IMR-90 (cell line): ENCODE measurements around the gene AKAP3. TPM values are rescaled to one million over a fixed set of nuclear protein-coding genes. Genes with fewer than 3 reads are reported as not detected.

Source experiments
- ATAC-seq: fragments of 200-7000 bp; cut with Tn5 transposase; 2 replicates; pipeline ENCODE4 v1.9.1; 2020; ENCODE audit warnings: low read depth, mild to moderate bottlenecking, moderate library complexity
- BruUV-seq: library from RNA; stranded (reverse); fragments of 400-500 nt; replicated peaks from 2 replicates; lab custom pipeline; 2021; lab: Mats Ljungman, UMichigan
- CTCF ChIA-PET: fragments of 300-600 bp; formaldehyde crosslinking; extraction: SDS; loops from one replicate; lab custom pipeline; 2021; ENCODE audit warnings: antibody characterized with exemption; lab: Yijun Ruan, JAX
- POLR2A ChIA-PET: fragments of 300-600 bp; sonication (Branson Sonifier 250); formaldehyde crosslinking; loops from one replicate; lab custom pipeline; 2022; ENCODE audit warnings: antibody characterized with exemption; ENCODE audit not compliant: unreplicated experiment; lab: Charles Lee
- DNase-seq: peaks from one replicate; pipeline ENCODE4 v3.0.0; 2013
- H2AFZ ChIP-seq: replicated peaks from 2 replicates; pipeline ENCODE3; 2013; ENCODE audit warnings: low read length, mild to moderate bottlenecking; ENCODE audit not compliant: poor library complexity
- H2AK5ac ChIP-seq: 2 replicates; pipeline ENCODE4 v1.6.1; 2013; ENCODE audit warnings: low read depth, low read length, inconsistent platforms
- H2AK9ac ChIP-seq: replicated peaks from 2 replicates; pipeline ENCODE3; 2013; ENCODE audit warnings: mild to moderate bottlenecking, low read depth, low read length, moderate library complexity; ENCODE audit not compliant: poor library complexity
- H2BK120ac ChIP-seq: 2 replicates; pipeline ENCODE4 v1.6.1; 2013; ENCODE audit warnings: low read depth, low read length, inconsistent platforms
- H2BK15ac ChIP-seq: 3 replicates; pipeline ENCODE4 v1.6.1; 2013; ENCODE audit warnings: low read depth, low read length, inconsistent platforms
- H2BK20ac ChIP-seq: 2 replicates; pipeline ENCODE4 v1.6.1; 2013; ENCODE audit warnings: low read depth, mild to moderate bottlenecking, inconsistent platforms, low read length, moderate library complexity
- H2BK5ac ChIP-seq: 2 replicates; pipeline ENCODE4 v1.6.1; 2013; ENCODE audit warnings: mild to moderate bottlenecking, low read depth, low read length, inconsistent platforms; ENCODE audit not compliant: poor library complexity, severe bottlenecking
- H3K14ac ChIP-seq: replicated peaks from 2 replicates; pipeline ENCODE4 v1.6.1; 2013; ENCODE audit warnings: low read depth, low read length, inconsistent platforms
- H3K18ac ChIP-seq: 2 replicates; pipeline ENCODE4 v1.6.1; 2013; ENCODE audit warnings: low read depth, low read length, control low read depth
- H3K23ac ChIP-seq: 2 replicates; pipeline ENCODE4 v1.6.1; 2013; ENCODE audit warnings: low read depth, low read length, inconsistent platforms
- H3K27ac ChIP-seq: 2 replicates; pipeline ENCODE4 v1.5.1; 2013; ENCODE audit warnings: mild to moderate bottlenecking, control low read depth, low read length; ENCODE audit not compliant: insufficient read depth
- H3K27me3 ChIP-seq: 2 replicates; pipeline ENCODE4 v1.6.1; 2013; ENCODE audit warnings: low read length; ENCODE audit not compliant: control insufficient read depth, insufficient read depth
- H3K36me3 ChIP-seq: 2 replicates; pipeline ENCODE4 v1.6.1; 2013; ENCODE audit warnings: low read length, mixed read lengths; ENCODE audit not compliant: control insufficient read depth, insufficient read depth
- H3K4ac ChIP-seq: 2 replicates; pipeline ENCODE4 v1.6.1; 2013; ENCODE audit warnings: low read depth, low read length, inconsistent platforms
- H3K4me1 ChIP-seq: 2 replicates; pipeline ENCODE4 v1.6.1; 2013; ENCODE audit warnings: low read length, mixed read lengths; ENCODE audit not compliant: control insufficient read depth, insufficient read depth
- H3K4me2 ChIP-seq: 2 replicates; pipeline ENCODE4 v1.6.1; 2013; ENCODE audit warnings: low read depth, mild to moderate bottlenecking, control low read depth, low read length, moderate library complexity
- H3K4me3 ChIP-seq: 2 replicates; pipeline ENCODE4 v1.5.1; 2013; ENCODE audit warnings: low read depth, mild to moderate bottlenecking, control low read depth, low read length, moderate library complexity; ENCODE audit not compliant: insufficient read depth
- H3K56ac ChIP-seq: 2 replicates; pipeline ENCODE4 v1.6.1; 2013; ENCODE audit warnings: low read length, inconsistent platforms; ENCODE audit not compliant: insufficient read depth; ENCODE audit errors: extremely low read depth
- H3K79me1 ChIP-seq, 2 experiments: 2 replicates each; pipeline ENCODE4 v1.6.1; 2013; ENCODE audit warnings: low read length in 2 of 2, inconsistent platforms in 1 of 2, low read depth in 1 of 2
- H3K9ac ChIP-seq: 2 replicates; pipeline ENCODE4 v1.6.1; 2013; ENCODE audit warnings: low read depth, low read length, control low read depth
- H3K9me1 ChIP-seq: 2 replicates; pipeline ENCODE4 v1.6.1; 2013; ENCODE audit warnings: low read length, inconsistent platforms; ENCODE audit not compliant: insufficient read depth
- H3K9me3 ChIP-seq: 2 replicates; pipeline ENCODE4 v1.6.1; 2013; ENCODE audit warnings: low read length; ENCODE audit not compliant: control insufficient read depth, insufficient read depth
- H4K20me1 ChIP-seq: 2 replicates; pipeline ENCODE4 v1.6.1; 2013; ENCODE audit warnings: low read length, inconsistent platforms; ENCODE audit not compliant: insufficient read depth
- H4K5ac ChIP-seq: 2 replicates; pipeline ENCODE4 v1.6.1; 2013; ENCODE audit warnings: mild to moderate bottlenecking, low read depth, low read length, control low read depth
- H4K8ac ChIP-seq, 2 experiments: 2 replicates each; pipeline ENCODE4 v1.6.1; 2013; ENCODE audit warnings: low read depth in 2 of 2, low read length in 2 of 2, control low read depth in 1 of 2, inconsistent platforms in 1 of 2
- H4K91ac ChIP-seq: 2 replicates; pipeline ENCODE4 v1.6.1; 2013; ENCODE audit warnings: low read depth, low read length, inconsistent platforms; ENCODE audit not compliant: insufficient read depth
- CEBPB ChIP-seq: IDR thresholded peaks from 2 replicates; pipeline ENCODE4 v1.6.1; 2012; ENCODE audit warnings: low read depth, low read length, improper control_type of control experiment
- CHD1 ChIP-seq: IDR thresholded peaks from 2 replicates; pipeline ENCODE4 v1.6.1; 2012; ENCODE audit warnings: low read depth, low read length, improper control_type of control experiment
- ELK1 ChIP-seq: fragments of 150-350 bp; IDR thresholded peaks from 2 replicates; pipeline ENCODE4 v1.6.1; 2016; ENCODE audit warnings: low read depth, mild to moderate bottlenecking, low read length, moderate library complexity, borderline replicate concordance
- FOS ChIP-seq: fragments of 150-350 bp; IDR thresholded peaks from 2 replicates; pipeline ENCODE4 v1.6.1; 2016; ENCODE audit warnings: low read depth, low read length
- MAFK ChIP-seq: IDR thresholded peaks from 2 replicates; pipeline ENCODE4 v1.6.1; 2012; ENCODE audit warnings: low read depth, low read length, improper control_type of control experiment
- MAZ ChIP-seq: IDR thresholded peaks from 2 replicates; pipeline ENCODE4 v1.6.1; 2012; ENCODE audit warnings: low read depth, mild to moderate bottlenecking, low read length, improper control_type of control experiment, moderate library complexity, borderline replicate concordance
- MXI1 ChIP-seq: IDR thresholded peaks from 2 replicates; pipeline ENCODE4 v1.6.1; 2012; ENCODE audit warnings: low read depth, mild to moderate bottlenecking, low read length, moderate library complexity, borderline replicate concordance
- NFE2L2 ChIP-seq: fragments of 150-350 bp; IDR thresholded peaks from 2 replicates; pipeline ENCODE4 v1.6.1; 2016; ENCODE audit warnings: low read depth, mild to moderate bottlenecking, low read length
- POLR2A ChIP-seq: IDR thresholded peaks from 2 replicates; pipeline ENCODE4 v1.6.1; 2012; ENCODE audit warnings: mild to moderate bottlenecking, low read depth, low read length
- RAD21 ChIP-seq: IDR thresholded peaks from 2 replicates; pipeline ENCODE4 v1.6.1; 2012; ENCODE audit warnings: low read length, improper control_type of control experiment
- RCOR1 ChIP-seq: IDR thresholded peaks from 2 replicates; pipeline ENCODE4 v1.6.1; 2012; ENCODE audit warnings: mild to moderate bottlenecking, low read length, improper control_type of control experiment; ENCODE audit not compliant: insufficient replicate concordance
- RFX5 ChIP-seq: IDR thresholded peaks from 2 replicates; pipeline ENCODE4 v1.8.0; 2012; ENCODE audit warnings: low read depth, mild to moderate bottlenecking, low read length, moderate library complexity
- SMC3 ChIP-seq: fragments of 150-350 bp; IDR thresholded peaks from 2 replicates; pipeline ENCODE4 v1.6.1; 2016; ENCODE audit warnings: low read depth, mild to moderate bottlenecking, antibody characterized with exemption, low read length, moderate library complexity
- USF2 ChIP-seq: fragments of 150-350 bp; IDR thresholded peaks from 2 replicates; pipeline ENCODE4 v1.6.1; 2017; ENCODE audit warnings: mild to moderate bottlenecking, antibody characterized with exemption, low read length, low read depth
- WGBS, 2 experiments: methylation state at CpG; one replicate each; pipeline versions ENCODE4 v1.1.5 to v1.1.7; 2013; ENCODE audit warnings: missing lambda C conversion rate in 2 of 2; ENCODE audit not compliant: insufficient read length in 1 of 2; ENCODE audit errors: extremely low coverage in 2 of 2; 5-methylcytosine and 5-hydroxymethylcytosine counted together
- dilution Hi-C: fragments of 300-500 bp; cut with HindIII; formaldehyde crosslinking; loops from one replicate; pipeline ENCODE4 v1.14.3; 2018; ENCODE audit warnings: low sequenced_read_pairs; ENCODE audit not compliant: unreplicated experiment
- in situ Hi-C: fragments of 300-500 bp; cut with MboI; formaldehyde crosslinking; loops from 3 replicates; pipeline ENCODE4 v1.14.3; 2019; ENCODE audit warnings: low sequenced_read_pairs, inconsistent platforms, mixed read lengths
- intact Hi-C: fragments of 100-400 bp; cut with micrococcal nuclease; formaldehyde crosslinking; loops from 2 replicates; pipeline ENCODE4 v1.10.0; 2022
- polyA plus RNA-seq, 3 experiments: library from polyadenylated mRNA; depleted of rRNA; stranded (reverse); fragments of >200 nt; gene quantifications; 2 replicates each; pipeline ENCODE4 v1.2.3, GENCODE V29; 2012; ENCODE audit warnings: low replicate concordance in 1 of 3
- total RNA-seq: library from RNA; depleted of rRNA; stranded (reverse); fragments of >200 nt; gene quantifications from 2 replicates; pipeline ENCODE4 v1.2.3, GENCODE V29; 2012
- TF ChIP-seq, protein P1 (sequence below): conservative IDR thresholded peaks from 2 replicates; pipeline ENCODE4 v1.5.1; 2012; ENCODE audit warnings: mild to moderate bottlenecking, low read depth, low read length, improper control_type of control experiment

AKAP3 gene
- total and polyA plus RNA-seq, 2 of the 4 experiments (the other 2 are of a cell fraction) = 0.54 to 0.55 TPM

- CTCF ChIA-PET = interaction anchor here (0.9 kb wide), 1 partner anchor 9 kb away, joined by 3 read pairs; no protein-coding TSS in a partner anchor
- Histone ChIP-seq H2BK20ac (no peak overlapping the region), H3K36me3 (no peaks in the 10 kb centered on the region)
- TF ChIP-seq FOS (no peak), SMC3 (0 out of 2 replicates have a peak, but pooled peaks have one; percentile 8), RAD21 (no peak), POLR2A (no peak), CEBPB (0 out of 2 replicates have a peak, but pooled peaks have one; percentile 5), MAZ (no peak), CHD1 (no peak), USF2 (no peak), NFE2L2 (no peak), MXI1 (no peak), RCOR1 (no peak), RFX5 (no peak), ELK1 (no peak), MAFK (no peak)
- TF ChIP-seq, protein P1, sequence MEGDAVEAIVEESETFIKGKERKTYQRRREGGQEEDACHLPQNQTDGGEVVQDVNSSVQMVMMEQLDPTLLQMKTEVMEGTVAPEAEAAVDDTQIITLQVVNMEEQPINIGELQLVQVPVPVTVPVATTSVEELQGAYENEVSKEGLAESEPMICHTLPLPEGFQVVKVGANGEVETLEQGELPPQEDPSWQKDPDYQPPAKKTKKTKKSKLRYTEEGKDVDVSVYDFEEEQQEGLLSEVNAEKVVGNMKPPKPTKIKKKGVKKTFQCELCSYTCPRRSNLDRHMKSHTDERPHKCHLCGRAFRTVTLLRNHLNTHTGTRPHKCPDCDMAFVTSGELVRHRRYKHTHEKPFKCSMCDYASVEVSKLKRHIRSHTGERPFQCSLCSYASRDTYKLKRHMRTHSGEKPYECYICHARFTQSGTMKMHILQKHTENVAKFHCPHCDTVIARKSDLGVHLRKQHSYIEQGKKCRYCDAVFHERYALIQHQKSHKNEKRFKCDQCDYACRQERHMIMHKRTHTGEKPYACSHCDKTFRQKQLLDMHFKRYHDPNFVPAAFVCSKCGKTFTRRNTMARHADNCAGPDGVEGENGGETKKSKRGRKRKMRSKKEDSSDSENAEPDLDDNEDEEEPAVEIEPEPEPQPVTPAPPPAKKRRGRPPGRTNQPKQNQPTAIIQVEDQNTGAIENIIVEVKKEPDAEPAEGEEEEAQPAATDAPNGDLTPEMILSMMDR = 0 out of 2 replicates have a peak, but pooled peaks have one; percentile 9
These were observed 69.3 kb downstream of the AKAP3 start for GRCh38 chr12:4579305-4580102.

More at GRCh38 chr12:4579305-4580102, 69.3 kb downstream of the AKAP3 start:
- Histone ChIP-seq H3K27me3 (peaks cover 10% of the 10 kb centered on the region), H3K4me2 (no peak overlapping the region), H2AK9ac (no peak overlapping the region), H2BK5ac (no peak overlapping the region), H3K56ac (no peak overlapping the region), H3K4me3 (no peak overlapping the region), H2BK120ac (no peak overlapping the region), H3K23ac (no peak overlapping the region), H3K9ac (no peak overlapping the region), H2BK15ac (no peak overlapping the region), H4K20me1 (no peaks in the 10 kb centered on the region), H4K8ac (no peak overlapping the region), H3K4ac (no peak overlapping the region), H3K79me1 (no peaks in the 10 kb centered on the region), H2AFZ (no peak overlapping the region), H3K14ac (no peak overlapping the region), H3K9me3 (no peaks in the 10 kb centered on the region), H2AK5ac (no peak overlapping the region), H3K9me1 (no peaks in the 10 kb centered on the region), H3K27ac (no peak overlapping the region), H3K4me1 (no peaks in the 10 kb centered on the region), H4K91ac (no peak overlapping the region), H3K18ac (no peak overlapping the region), H4K5ac (no peak overlapping the region)
- intact Hi-C loops (loop anchor here (1.0 kb wide), 1 partner anchor 179 kb away; no protein-coding TSS in a partner anchor), dilution Hi-C loops (no loop called here), in situ Hi-C loops (no loop called here)
- peak; percentile 13 for DNase-seq
- BruUV-seq = no TSS peak
- POLR2A ChIA-PET = no interaction called here
- peak; percentile 60 for ATAC-seq
- no CpG with 5 or more reads among the region's 8 CpGs for WGBS, 2 experiments
